GM18858 (cell line): Measurements from ENCODE around the gene LAMA5.

ENCODE experiments used
- ATAC-seq: cut with Tn5 transposase; IDR thresholded peaks from one replicate; pipeline ENCODE4 v1.9.1; 2021; ENCODE audit not compliant: unreplicated experiment

LAMA5 gene

DNA sequence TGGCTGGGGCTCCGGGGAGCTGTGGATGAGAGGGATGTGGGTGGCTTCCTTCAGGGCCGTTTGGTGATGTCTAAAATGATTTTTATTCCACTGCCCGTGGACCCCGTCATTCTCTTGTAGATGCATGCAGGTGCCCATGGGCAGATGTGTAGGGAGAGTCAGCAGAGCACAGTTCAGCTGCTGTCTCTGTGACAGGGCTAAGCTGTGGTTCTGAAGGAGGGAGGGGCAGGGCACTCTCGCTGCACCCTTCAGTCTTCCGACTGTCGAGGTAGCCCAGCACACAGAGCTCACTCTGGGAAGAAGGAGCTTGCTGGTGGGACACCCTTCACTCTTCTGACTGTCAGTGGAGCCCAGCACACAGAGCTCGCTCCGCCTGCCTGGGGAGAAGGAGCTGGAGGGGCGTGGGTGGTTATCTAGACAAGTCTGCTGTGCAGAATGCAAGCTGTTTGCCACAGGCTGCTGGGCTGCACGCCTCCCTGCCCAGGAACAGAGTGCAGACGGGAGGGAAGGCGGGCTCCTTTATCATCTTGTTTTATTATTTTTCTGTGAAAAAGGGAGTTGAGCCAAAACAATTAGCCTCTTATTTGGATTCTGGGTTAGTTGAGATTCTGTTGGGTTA is 92.7 kb downstream of the LAMA5 start:
- no peak for ATAC-seq

- ATAC-seq = no peak
Observed at GRCh38 chr20:62273416-62273815, 93.7 kb downstream of the LAMA5 start.

DNA sequence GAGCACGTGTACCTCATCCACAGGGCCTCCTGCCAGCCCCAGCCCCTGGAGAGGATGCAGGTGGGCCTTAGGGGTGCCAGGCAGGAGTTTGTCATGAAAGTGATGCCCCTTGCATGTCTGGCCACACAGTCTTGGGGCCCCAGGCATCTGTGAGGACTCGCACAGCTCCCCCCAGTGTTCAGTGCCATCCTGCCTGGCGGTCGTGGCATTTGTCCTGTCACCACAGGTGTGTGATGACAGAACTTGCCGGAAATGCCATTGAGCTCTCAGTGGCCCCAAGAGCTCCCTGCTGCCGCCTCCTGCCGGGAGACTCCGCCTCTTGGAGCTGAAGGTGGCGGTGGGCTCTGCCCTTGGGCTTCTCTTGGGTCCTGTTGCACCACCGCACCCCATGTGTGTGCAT is 94.9 kb downstream of the LAMA5 start:
- ATAC-seq = no peak

DNA sequence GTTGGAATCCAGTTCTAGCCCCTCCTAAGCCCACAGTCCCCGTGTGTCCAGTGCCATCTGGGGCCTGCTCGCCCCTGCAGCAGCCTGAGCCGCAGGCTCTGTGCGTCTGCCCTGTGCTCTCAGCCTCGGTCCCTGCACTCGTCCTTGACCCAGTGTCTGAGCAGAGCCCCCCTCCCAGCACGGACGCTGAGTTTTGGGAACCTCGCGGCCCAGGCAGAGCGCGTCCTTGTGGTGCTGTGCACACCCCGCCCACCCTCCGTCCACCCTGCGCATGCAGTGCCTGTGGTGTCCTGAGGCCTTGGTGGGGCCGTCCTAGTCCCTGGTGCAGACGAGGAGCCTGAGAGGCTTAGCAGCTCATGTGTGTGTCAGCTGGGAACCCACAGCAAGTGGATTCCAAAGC is 97.2 kb downstream of the LAMA5 start:
- no peak for ATAC-seq

- no peak for ATAC-seq
Observed at GRCh38 chr20:62269378-62269777, 97.7 kb downstream of the LAMA5 start.

GRCh38 chr20:62268228-62268900 is 98.7 kb downstream of the LAMA5 start:
- no peak for ATAC-seq

DNA sequence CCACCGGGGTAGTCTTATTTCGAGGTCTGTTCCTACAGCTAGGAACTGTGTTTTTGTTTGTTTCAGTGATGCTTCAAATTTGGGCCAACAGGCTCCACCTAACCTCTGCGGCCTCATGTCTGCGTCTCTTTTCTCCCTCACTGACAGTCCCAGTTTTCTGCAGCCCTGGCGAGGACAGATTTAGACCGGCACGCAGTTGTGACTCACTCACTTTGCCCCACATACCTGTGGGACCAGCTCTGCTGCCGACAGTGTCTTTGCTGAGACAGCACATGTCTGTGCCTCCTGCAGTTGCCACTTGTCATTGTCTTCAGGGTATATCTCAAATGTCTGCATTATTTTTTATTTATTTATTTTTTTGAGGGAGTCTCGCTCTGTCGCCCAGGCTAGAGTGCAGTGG is 99.6 kb downstream of the LAMA5 start:
- no peak for ATAC-seq

DNA sequence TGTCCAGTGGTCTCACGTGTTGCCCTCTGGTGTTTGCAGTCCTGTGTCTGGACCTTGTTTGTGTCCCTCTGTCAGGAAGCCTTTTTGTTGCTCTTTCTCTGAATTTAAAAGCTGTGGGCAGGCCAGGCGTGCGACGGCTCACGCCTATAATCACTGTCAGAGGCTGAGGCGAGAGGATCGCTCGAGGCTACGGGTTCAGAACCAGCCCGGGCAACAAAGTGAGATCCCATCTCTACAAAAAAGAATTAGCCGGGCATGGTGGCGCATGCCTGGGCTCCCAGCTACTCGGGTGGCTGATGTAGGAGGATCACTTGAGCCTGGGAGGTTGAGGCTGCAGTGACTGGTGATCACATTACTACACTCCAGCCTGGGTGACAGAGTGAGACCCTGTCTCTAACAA is 100.3 kb downstream of the LAMA5 start:
- ATAC-seq = no peak

GRCh38 chr20:62266340-62266739 is 100.8 kb downstream of the LAMA5 start:
- no peak for ATAC-seq

DNA sequence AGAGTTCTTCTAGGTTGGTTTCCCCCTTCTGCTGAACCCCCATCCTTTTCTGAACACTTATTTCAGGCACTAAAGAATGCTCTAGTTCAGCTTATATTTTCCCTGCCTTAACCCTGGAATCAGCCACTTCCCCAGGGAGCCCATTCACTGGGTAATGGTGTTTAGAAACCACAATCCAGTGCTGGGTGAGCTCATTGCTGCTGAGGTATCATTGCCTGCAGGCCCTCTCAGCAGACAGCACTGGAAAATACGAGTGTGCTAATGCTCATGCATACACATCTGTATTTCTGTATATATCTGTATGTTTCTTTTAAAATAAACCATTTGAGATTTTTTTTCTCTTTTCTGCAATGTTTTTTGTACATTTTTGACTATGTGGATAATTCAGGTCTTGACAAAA is 101.7 kb downstream of the LAMA5 start:
- ATAC-seq = no peak

GRCh38 chr20:62263396-62263795 is 103.7 kb downstream of the LAMA5 start:
- no peak for ATAC-seq

DNA sequence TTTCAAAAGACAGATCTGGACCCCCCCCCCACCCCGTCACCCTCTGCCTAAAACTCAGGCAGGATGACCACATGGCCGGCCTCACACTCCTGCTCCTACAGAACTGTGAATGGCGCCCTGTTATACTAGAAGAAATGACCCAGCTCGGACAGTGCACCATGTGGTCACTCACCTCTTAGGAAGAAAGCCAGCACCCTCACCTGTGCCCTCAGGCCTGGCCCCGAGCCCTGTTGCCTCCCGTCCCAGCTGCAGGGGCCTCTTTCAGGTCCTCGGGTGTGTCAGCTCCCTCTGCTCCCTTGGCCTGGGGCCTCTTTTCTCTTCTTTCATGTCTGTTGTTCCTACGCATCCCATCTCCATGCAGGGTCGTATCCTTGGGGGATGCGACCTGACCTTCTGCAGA is 105.0 kb downstream of the LAMA5 start:
- no peak for ATAC-seq

- ATAC-seq = no peak
Observed at GRCh38 chr20:62259294-62259565, 107.9 kb downstream of the LAMA5 start.
